MM.1S (cell line): ENCODE results near the gene PKD2L2.

Source experiments
- DNase-seq: peaks from one replicate; pipeline ENCODE4 v3.0.0-alpha.2; 2015
- H2AFZ ChIP-seq: fragments of 300-600 bp; sonication (generic); 2 replicates; pipeline ENCODE4 v1.6.0; 2016; ENCODE audit warnings: antibody characterized with exemption, low read length
- H3F3A ChIP-seq: fragments of 300-600 bp; sonication (generic); 2 replicates; pipeline ENCODE4 v1.6.1; 2016; ENCODE audit warnings: mild to moderate bottlenecking, antibody characterized with exemption, low read length, moderate library complexity, mixed read lengths; ENCODE audit not compliant: insufficient read depth
- H3K27ac ChIP-seq: fragments of 300-600 bp; sonication (generic); 2 replicates; pipeline ENCODE4 v1.5.1; 2016; ENCODE audit warnings: mild to moderate bottlenecking, low read length
- H3K27me3 ChIP-seq: fragments of 300-600 bp; sonication (generic); replicated peaks from 2 replicates; pipeline ENCODE4 v1.6.0; 2016; ENCODE audit warnings: low read length; ENCODE audit not compliant: insufficient read depth
- H3K36me3 ChIP-seq: fragments of 300-600 bp; sonication (generic); replicated peaks from 2 replicates; pipeline ENCODE4 v1.6.1; 2016; ENCODE audit warnings: mild to moderate bottlenecking, low read length, mixed read lengths; ENCODE audit not compliant: insufficient read depth
- H3K4me1 ChIP-seq: fragments of 300-600 bp; sonication (generic); 2 replicates; pipeline ENCODE4 v1.6.1; 2016; ENCODE audit warnings: low read length, mixed read lengths
- H3K4me2 ChIP-seq: fragments of 300-600 bp; sonication (generic); 2 replicates; pipeline ENCODE4 v1.6.0; 2016; ENCODE audit warnings: low read depth, low read length
- H3K4me3 ChIP-seq: fragments of 300-600 bp; sonication (generic); 2 replicates; pipeline ENCODE4 v1.5.1; 2016; ENCODE audit warnings: low read length, mixed read lengths
- H3K79me2 ChIP-seq: fragments of 300-600 bp; sonication (generic); 2 replicates; pipeline ENCODE4 v1.6.1; 2016; ENCODE audit warnings: mixed run types, low read length, mixed read lengths
- H3K9ac ChIP-seq: fragments of 300-600 bp; sonication (generic); 2 replicates; pipeline ENCODE4 v1.6.1; 2016; ENCODE audit warnings: low read length, mixed read lengths
- H3K9me2 ChIP-seq: fragments of 300-600 bp; sonication (generic); replicated peaks from 2 replicates; pipeline ENCODE4 v1.6.1; 2016; ENCODE audit warnings: mild to moderate bottlenecking, low read length, mixed read lengths; ENCODE audit not compliant: insufficient read depth
- H3K9me3 ChIP-seq: fragments of 300-600 bp; sonication (generic); replicated peaks from 2 replicates; pipeline ENCODE4 v1.6.1; 2016; ENCODE audit warnings: mild to moderate bottlenecking, low read length, mixed read lengths; ENCODE audit not compliant: insufficient read depth
- H4K20me1 ChIP-seq: fragments of 300-600 bp; sonication (generic); 2 replicates; pipeline ENCODE4 v1.6.1; 2016; ENCODE audit warnings: mild to moderate bottlenecking, low read length, moderate library complexity, mixed read lengths; ENCODE audit not compliant: insufficient read depth
- EZH2 ChIP-seq: fragments of 300-600 bp; sonication (generic); optimal IDR thresholded peaks from 2 replicates; pipeline ENCODE3; 2017; ENCODE audit warnings: low read depth, mild to moderate bottlenecking, antibody characterized with exemption, low read length, mixed read lengths
- EZH2phosphoT487 ChIP-seq: fragments of 300-600 bp; sonication (generic); IDR thresholded peaks from 2 replicates; pipeline ENCODE4 v1.6.1; 2018; ENCODE audit warnings: antibody characterized with exemption, low read length
- TF ChIP-seq, protein P1 (sequence below): fragments of 300-600 bp; sonication (generic); IDR thresholded peaks from 2 replicates; pipeline ENCODE4 v1.5.1; 2016; ENCODE audit warnings: antibody characterized with exemption, low read length, mixed read lengths

PKD2L2 gene

DNA sequence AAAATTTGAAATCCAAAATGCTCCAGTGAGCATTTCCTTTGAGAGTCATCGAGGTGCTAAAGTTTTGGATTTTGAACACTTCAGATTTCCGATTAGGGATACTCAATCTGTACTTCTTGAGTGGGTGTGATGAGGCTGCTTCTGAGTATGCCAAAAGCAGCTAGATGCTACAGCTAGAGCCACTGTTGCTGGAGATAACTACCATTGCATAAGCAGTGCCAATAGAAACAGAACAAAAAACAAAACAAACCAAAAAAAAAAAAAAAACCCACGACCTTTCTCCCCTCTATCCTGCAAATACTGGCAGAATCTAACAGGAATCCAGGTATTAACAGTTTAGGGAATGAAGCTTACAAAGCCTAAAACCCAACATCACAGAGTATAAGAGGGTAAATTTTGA, 43.5 kb downstream of the PKD2L2 start:
- Histone ChIP-seq H3K79me2 (no peaks in the 10 kb centered on the region), H3K27ac (no peak overlapping the region), H3K4me3 (no peak overlapping the region), H3K9me2 (no peaks in the 10 kb centered on the region), H3K9me3 (no peaks in the 10 kb centered on the region), H3K4me2 (no peak overlapping the region), H2AFZ (no peak overlapping the region), H3F3A (no peaks in the 10 kb centered on the region), H3K36me3 (no peaks in the 10 kb centered on the region), H4K20me1 (no peaks in the 10 kb centered on the region), H3K9ac (no peak overlapping the region), H3K4me1 (no peaks in the 10 kb centered on the region), H3K27me3 (no peaks in the 10 kb centered on the region)
- TF ChIP-seq EZH2phosphoT487 (no peak), EZH2 (no peak)
- TF ChIP-seq, protein P1, sequence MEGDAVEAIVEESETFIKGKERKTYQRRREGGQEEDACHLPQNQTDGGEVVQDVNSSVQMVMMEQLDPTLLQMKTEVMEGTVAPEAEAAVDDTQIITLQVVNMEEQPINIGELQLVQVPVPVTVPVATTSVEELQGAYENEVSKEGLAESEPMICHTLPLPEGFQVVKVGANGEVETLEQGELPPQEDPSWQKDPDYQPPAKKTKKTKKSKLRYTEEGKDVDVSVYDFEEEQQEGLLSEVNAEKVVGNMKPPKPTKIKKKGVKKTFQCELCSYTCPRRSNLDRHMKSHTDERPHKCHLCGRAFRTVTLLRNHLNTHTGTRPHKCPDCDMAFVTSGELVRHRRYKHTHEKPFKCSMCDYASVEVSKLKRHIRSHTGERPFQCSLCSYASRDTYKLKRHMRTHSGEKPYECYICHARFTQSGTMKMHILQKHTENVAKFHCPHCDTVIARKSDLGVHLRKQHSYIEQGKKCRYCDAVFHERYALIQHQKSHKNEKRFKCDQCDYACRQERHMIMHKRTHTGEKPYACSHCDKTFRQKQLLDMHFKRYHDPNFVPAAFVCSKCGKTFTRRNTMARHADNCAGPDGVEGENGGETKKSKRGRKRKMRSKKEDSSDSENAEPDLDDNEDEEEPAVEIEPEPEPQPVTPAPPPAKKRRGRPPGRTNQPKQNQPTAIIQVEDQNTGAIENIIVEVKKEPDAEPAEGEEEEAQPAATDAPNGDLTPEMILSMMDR = no peak
- no peak for DNase-seq

DNA sequence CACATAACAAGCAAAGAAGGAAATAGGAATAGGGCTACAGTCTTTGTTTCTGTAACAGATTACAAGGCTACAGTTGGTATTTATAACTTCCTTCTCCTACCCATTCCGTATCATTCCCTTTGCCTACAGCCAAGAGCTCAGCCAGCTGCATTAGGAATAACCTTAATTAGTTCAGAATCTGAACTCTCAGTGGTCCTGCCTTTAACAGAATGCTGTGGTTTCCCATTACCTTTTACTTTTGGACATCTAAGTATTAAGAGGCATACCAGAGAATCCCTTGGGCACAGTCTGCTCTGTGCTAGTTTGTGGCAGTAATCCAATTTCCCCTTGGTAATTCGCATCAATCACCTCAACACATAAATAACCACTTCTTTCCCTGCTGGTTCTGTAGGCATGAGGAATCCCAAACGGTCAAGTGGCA, 44.2 kb downstream of the PKD2L2 start:
- no peak overlapping the region for H3K9ac ChIP-seq
- H3K9me2 ChIP-seq = no peaks in the 10 kb centered on the region
- H3K27ac ChIP-seq = no peak overlapping the region
- H3K4me3 ChIP-seq = no peak overlapping the region
- H3K36me3 ChIP-seq = 0 out of 2 replicates have a peak, but pooled peaks cover 2% of the 10 kb centered on the region
- H4K20me1 ChIP-seq = no peaks in the 10 kb centered on the region
- H3K79me2 ChIP-seq = no peaks in the 10 kb centered on the region
- H3K4me2 ChIP-seq = no peak overlapping the region
- H3K4me1 ChIP-seq = no peaks in the 10 kb centered on the region
- no peaks in the 10 kb centered on the region for H3K9me3 ChIP-seq
- TF ChIP-seq EZH2phosphoT487 (no peak), EZH2 (no peak)
- TF ChIP-seq, protein P1 = no peak
- H2AFZ ChIP-seq = no peak overlapping the region
- no peaks in the 10 kb centered on the region for H3K27me3 ChIP-seq
- no peak for DNase-seq
- H3F3A ChIP-seq = no peaks in the 10 kb centered on the region

DNA sequence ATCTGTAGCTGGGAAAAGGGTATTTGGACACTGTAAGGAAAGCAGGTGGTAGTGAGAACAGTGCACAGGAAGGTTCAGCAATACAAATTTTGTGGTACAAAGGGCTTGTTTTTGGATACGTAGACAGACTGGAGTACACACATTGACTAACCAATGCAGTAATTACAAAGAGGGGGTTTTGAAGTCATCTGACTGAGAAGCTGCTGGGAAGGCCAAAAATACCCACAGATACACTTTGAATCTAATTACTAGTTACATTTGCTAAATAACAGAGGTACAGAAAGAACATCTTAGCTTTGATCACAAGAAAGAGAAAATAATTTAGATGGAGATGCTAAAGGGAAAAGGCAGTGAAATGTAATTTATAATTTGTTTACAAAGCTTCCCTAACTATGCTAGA, 45.9 kb downstream of the PKD2L2 start:
- Histone ChIP-seq H3K9me2 (no peaks in the 10 kb centered on the region), H3K27me3 (no peaks in the 10 kb centered on the region), H3K36me3 (0 out of 2 replicates have a peak, but pooled peaks cover 5% of the 10 kb centered on the region), H3K9ac (no peak overlapping the region), H3F3A (no peaks in the 10 kb centered on the region), H3K79me2 (no peaks in the 10 kb centered on the region), H3K4me3 (no peak overlapping the region), H2AFZ (no peak overlapping the region), H3K4me1 (no peaks in the 10 kb centered on the region), H3K9me3 (no peaks in the 10 kb centered on the region), H3K4me2 (no peak overlapping the region), H4K20me1 (no peaks in the 10 kb centered on the region), H3K27ac (no peak overlapping the region)
- TF ChIP-seq, protein P1 = no peak
- TF ChIP-seq EZH2 = no peak
- DNase-seq = no peak
